Esophagus squamous epithelium (tissue), 5 donors: Measurements from ENCODE around the gene CD96. TPM values are rescaled to one million over a fixed set of nuclear protein-coding genes. Genes with fewer than 3 reads are reported as not detected.

Experiments
- DNase-seq: peaks from one replicate; lab custom pipeline; 2025; lab: John Stamatoyannopoulos, UW
- H3K27ac ChIP-seq, 4 donors: fragments of 200-600 bp; sonication (generic); one replicate each; pipeline ENCODE4 v1.5.1; 2016 to 2019; ENCODE audit warnings: mild to moderate bottlenecking in 1 of 4
- H3K27me3 ChIP-seq, 4 donors: fragments of 200-600 bp; sonication (generic); 1 replicate in 3 of 4; 2 replicates in 1 of 4; pipeline versions ENCODE4 v1.5.1 to v1.6.0; 2017 to 2021; ENCODE audit warnings: antibody characterized with exemption in 1 of 4
- H3K36me3 ChIP-seq, 3 donors: fragments of 200-600 bp; sonication (generic); one replicate each; pipeline ENCODE4 v1.5.1; 2016 to 2019
- H3K4me1 ChIP-seq, 3 donors: fragments of 200-600 bp; sonication (generic); one replicate each; pipeline ENCODE4 v1.5.1; 2017 to 2019
- H3K4me3 ChIP-seq, 4 donors: fragments of 200-600 bp; sonication (generic); 1 replicate in 3 of 4; 2 replicates in 1 of 4; pipeline ENCODE4 v1.5.1; 2016 to 2019; ENCODE audit warnings: mild to moderate bottlenecking in 2 of 4, moderate library complexity in 1 of 4
- H3K9me3 ChIP-seq, 3 donors: fragments of 200-600 bp; sonication (generic); one replicate each; pipeline ENCODE4 v1.5.1; 2016 to 2019
- CTCF ChIP-seq, 6 experiments: fragments of 450-650 bp in 4 of 6; fragments of 200-600 bp in 2 of 6; sonication (generic) in 2 of 6; IDR thresholded peaks; one replicate each; pipeline ENCODE4 v1.5.1; 2016 to 2019; ENCODE audit warnings: antibody characterized with exemption in 6 of 6, mild to moderate bottlenecking in 4 of 6, moderate library complexity in 4 of 6
- POLR2A ChIP-seq, 4 donors: fragments of 450-650 bp; IDR thresholded peaks; one replicate each; pipeline ENCODE4 v1.6.1; 2017; ENCODE audit warnings: antibody characterized with exemption in 4 of 4, mild to moderate bottlenecking in 4 of 4, moderate library complexity in 3 of 4
- WGBS, 2 donors: methylation state at CpG; one replicate each; pipeline ENCODE4 v1.1.5; 2018; 5-methylcytosine and 5-hydroxymethylcytosine counted together
- intact Hi-C: fragments of 100-400 bp; cut with DNase I; formaldehyde crosslinking; loops from one replicate; pipeline ENCODE4 v1.15.0; 2022
- total RNA-seq, 4 donors: library from RNA; depleted of rRNA; stranded (reverse); fragments of >200 nt; gene quantifications; one replicate each; pipeline ENCODE4 v1.1.0, GENCODE V29; 2016
- donor health status: DM: yes; HTN: yes; CAD: no.

The CD96 gene
- total RNA-seq, 4 donors from 2014 or later: 2.4 to 6.9 (median 2.9) TPM

GRCh38 chr3:111589303-111590142, 47.5 kb downstream of the CD96 start:
- Histone ChIP-seq H3K27me3 (peaks cover 0 to 13% (median 0%) of the 10 kb centered on the region in 4 donors), H3K4me1 (peaks cover under 1 to 54% (median 11%) of the 10 kb centered on the region in 3 donors), H3K4me3 (no peak overlapping the region), H3K9me3 (no peaks in the 10 kb centered on the region), H3K27ac (peak overlapping the region in 3 of 4 donors; percentile 9 to 56 (median 14)), H3K36me3 (no peaks in the 10 kb centered on the region)
- DNase-seq: no peak
- TF ChIP-seq POLR2A (IDR thresholded peaks at IDR 0.05) (no peak), CTCF (IDR thresholded peaks at IDR 0.05) (no peak)
- intact Hi-C loops: no loop called here
- WGBS, 2 donors: 37 to 40% methylated on average over 2 of the region's 2 CpGs

GRCh38 chr3:111590143-111590491, 48.1 kb downstream of the CD96 start:
- no peak for DNase-seq
- WGBS, 2 donors: 69 to 86% methylated on average over 1 of the region's 1 CpG
- intact Hi-C loops: no loop called here
- Histone ChIP-seq H3K27me3 (peaks cover 0 to 11% (median 0%) of the 10 kb centered on the region in 4 donors), H3K36me3 (no peaks in the 10 kb centered on the region), H3K27ac (no peak overlapping the region), H3K4me1 (peaks cover 7 to 54% (median 11%) of the 10 kb centered on the region in 3 donors), H3K4me3 (no peak overlapping the region), H3K9me3 (no peaks in the 10 kb centered on the region)
- TF ChIP-seq POLR2A (IDR thresholded peaks at IDR 0.05): no peak
- TF ChIP-seq CTCF (IDR thresholded peaks at IDR 0.05): no peak

- intact Hi-C loops: no loop called here
- Histone ChIP-seq H3K36me3 (no peaks in the 10 kb centered on the region), H3K4me1 (peaks cover 8 to 52% (median 11%) of the 10 kb centered on the region in 3 donors), H3K9me3 (no peaks in the 10 kb centered on the region), H3K4me3 (no peak overlapping the region), H3K27ac (no peak overlapping the region), H3K27me3 (peaks cover 0 to 11% (median 0%) of the 10 kb centered on the region in 4 donors)
- TF ChIP-seq POLR2A (IDR thresholded peaks at IDR 0.05) (no peak), CTCF (IDR thresholded peaks at IDR 0.05) (no peak)
- 79 to 89% methylated on average over 3 of the region's 3 CpGs for WGBS, 2 donors
- DNase-seq: no peak
Observed at GRCh38 chr3:111591555-111591954, 49.6 kb downstream of the CD96 start.

- intact Hi-C loops: no loop called here
- Histone ChIP-seq H3K9me3 (no peaks in the 10 kb centered on the region), H3K36me3 (no peaks in the 10 kb centered on the region), H3K27me3 (peaks cover 0 to 6% (median 0%) of the 10 kb centered on the region in 4 donors), H3K4me3 (peak overlapping the region in 1 of 4 donors; percentile 30), H3K4me1 (peaks cover 8 to 50% (median 11%) of the 10 kb centered on the region in 3 donors), H3K27ac (no peak overlapping the region)
- no peak for DNase-seq
- TF ChIP-seq CTCF (IDR thresholded peaks at IDR 0.05): no peak
- TF ChIP-seq POLR2A (IDR thresholded peaks at IDR 0.05): no peak
Observed at GRCh38 chr3:111592143-111592542, 50.1 kb downstream of the CD96 start.

- no peak for TF ChIP-seq POLR2A (IDR thresholded peaks at IDR 0.05)
- no peak for TF ChIP-seq CTCF (IDR thresholded peaks at IDR 0.05)
Observed at GRCh38 chr3:111592936-111593335, 50.9 kb downstream of the CD96 start.

More at GRCh38 chr3:111592936-111593335, 50.9 kb downstream of the CD96 start:
- DNase-seq: no peak
- Histone ChIP-seq H3K9me3 (no peaks in the 10 kb centered on the region), H3K36me3 (no peaks in the 10 kb centered on the region), H3K4me3 (peak overlapping the region in 3 of 4 donors; percentile 12 to 32 (median 30)), H3K27ac (peak overlapping the region in 2 of 4 donors; percentile 44 to 50), H3K4me1 (peaks cover 8 to 50% (median 11%) of the 10 kb centered on the region in 3 donors), H3K27me3 (no peaks in the 10 kb centered on the region)
- WGBS, 2 donors: 57 to 62% methylated on average over 5 of the region's 5 CpGs
- intact Hi-C loops: no loop called here
